ENCODE results near the gene RASA3. TPM values are rescaled to one million over a fixed set of nuclear protein-coding genes. Genes with fewer than 3 reads are reported as not detected.

Gene RASA3
- total RNA-seq, 1 donor from 2014 or later: 12.7 TPM

DNA sequence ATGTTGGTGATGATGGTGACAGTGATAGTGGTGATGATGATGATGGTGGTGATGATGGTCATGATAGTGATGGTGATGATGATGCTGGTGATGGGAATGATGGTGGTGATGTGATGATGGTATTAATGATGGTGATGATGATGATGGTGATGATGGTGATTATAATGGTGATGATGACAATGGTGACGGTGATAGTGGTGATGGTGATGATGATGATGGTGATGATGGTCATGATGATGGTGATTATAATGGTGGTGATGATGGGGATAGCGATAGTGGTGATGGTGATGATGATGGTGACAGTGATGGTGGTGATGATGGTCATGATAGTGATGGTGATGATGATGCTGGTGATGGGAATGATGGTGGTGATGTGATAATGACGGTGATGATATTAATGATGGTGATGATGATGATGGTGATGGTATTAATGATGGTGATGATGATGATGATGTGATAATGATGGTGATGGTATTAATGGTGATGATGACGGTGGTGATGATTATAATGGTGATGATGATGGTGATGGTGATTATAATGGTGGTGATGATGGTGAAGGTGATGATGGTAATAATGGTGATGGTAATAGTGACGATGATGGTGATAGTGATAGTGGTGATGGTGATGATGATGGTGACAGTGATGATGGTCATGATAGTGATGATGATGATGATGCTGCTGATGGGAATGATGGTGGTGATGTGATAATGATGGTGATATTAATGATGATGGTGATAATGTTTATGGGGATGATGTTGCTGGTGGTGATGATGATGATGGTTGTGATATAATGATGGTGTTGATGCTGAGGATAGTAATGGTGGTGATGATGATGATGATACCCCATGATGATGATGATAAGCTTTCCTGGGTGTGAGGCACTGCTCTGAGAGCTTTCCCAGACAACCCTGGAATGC is 166.2 kb downstream of the RASA3 start:
- DNase-seq (ENCODE audit: missing footprints) (no peak), ATAC-seq (no peak)
- intact Hi-C loops (cut with DNase I): no loop called here

DNA sequence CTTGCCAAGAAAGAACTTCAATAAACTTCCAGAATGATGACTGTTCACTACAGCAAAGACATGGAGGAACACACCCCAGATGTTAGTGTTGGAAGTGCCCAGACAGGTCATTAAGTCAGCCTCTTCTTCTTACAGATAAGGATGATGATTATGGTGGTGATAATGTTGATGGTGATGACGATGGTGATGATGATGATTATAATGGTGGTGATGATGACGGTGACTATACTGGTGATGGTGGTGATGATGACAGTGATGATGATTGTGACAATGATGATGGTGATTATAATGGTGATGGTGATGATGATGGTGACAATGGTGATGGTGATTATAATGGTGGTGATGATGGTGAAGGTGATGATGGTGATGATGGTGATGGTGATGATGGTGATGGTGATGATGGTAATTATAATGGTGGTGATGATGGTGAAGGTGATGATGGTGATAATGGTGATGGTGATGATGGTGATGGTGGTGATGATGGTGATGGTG is 167.0 kb downstream of the RASA3 start:
- DNase-seq (ENCODE audit: missing footprints) (no peak), ATAC-seq (no peak)
- intact Hi-C loops (cut with DNase I): no loop called here

- intact Hi-C loops (cut with DNase I): no loop called here
- DNase-seq (ENCODE audit: missing footprints) (peak; percentile 45), ATAC-seq (no peak)
Measured at GRCh38 chr13:113964251-113964995, 168.0 kb downstream of the RASA3 start.

- ATAC-seq: no peak
- intact Hi-C loops (cut with DNase I): no loop called here
- DNase-seq (ENCODE audit: missing footprints): peak; percentile 46
Measured at GRCh38 chr13:113963376-113963775, 169.0 kb downstream of the RASA3 start.

DNA sequence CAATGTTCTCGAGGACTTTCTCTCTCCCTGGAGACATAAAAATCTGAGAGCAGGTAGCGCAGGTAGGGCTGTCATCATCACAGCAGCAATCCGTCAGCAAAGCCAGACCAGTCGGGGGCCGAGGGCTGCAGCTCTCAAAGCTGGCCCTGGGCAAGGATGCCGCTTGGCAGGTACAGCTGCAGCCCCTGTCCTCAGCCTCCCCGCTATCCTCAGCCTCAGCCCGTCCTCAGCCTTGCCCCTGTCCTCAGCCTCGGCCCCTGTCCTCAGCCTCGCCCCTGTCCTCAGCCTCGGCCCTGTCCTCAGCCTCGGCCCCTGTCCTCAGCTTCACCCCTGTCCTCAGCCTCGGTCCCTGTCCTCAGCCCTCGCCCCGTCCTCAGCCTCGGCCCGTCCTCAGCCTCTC is 169.4 kb downstream of the RASA3 start:
- peak; percentile 28 for DNase-seq (ENCODE audit: missing footprints)
- no peak for ATAC-seq
- intact Hi-C loops (cut with DNase I): no loop called here

GRCh38 chr13:113962386-113962785 is 170.0 kb downstream of the RASA3 start:
- intact Hi-C loops (cut with DNase I): no loop called here
- DNase-seq (ENCODE audit: missing footprints): peak; percentile 25
- ATAC-seq: no peak

DNA sequence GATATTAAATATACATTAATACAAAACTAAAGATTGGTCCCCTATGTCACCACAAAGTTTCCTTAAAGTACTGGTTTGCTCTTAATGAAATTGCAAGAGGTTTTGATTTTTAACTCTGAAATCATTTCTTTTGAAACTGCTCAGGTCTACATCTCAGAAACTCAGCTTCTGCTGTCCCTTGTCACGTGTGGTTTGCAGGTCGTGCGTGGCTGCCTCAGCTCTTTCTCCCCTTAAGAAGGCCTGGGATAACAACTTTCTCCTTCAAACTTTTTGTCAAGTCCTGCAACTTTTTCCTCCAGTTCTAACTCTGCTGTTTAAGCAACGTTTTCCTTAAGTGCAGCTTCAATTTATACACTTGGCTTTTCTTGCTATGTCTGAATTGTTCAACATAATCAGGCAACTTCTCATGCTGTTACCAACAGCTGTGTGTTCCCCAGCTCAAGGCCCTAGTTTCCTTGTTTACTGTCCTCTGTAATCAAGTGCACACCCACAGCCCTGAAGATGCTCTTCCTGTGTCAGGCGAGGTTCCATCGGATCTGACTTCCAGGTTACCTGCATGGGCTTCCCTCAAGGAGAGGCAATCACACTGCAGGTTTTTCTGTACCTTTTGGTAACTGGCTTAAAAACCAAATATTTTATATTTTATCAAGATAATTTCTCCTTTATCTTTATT is 172.0 kb downstream of the RASA3 start:
- intact Hi-C loops (cut with DNase I): no loop called here
- DNase-seq (ENCODE audit: missing footprints) (no peak), ATAC-seq (no peak)

DNA sequence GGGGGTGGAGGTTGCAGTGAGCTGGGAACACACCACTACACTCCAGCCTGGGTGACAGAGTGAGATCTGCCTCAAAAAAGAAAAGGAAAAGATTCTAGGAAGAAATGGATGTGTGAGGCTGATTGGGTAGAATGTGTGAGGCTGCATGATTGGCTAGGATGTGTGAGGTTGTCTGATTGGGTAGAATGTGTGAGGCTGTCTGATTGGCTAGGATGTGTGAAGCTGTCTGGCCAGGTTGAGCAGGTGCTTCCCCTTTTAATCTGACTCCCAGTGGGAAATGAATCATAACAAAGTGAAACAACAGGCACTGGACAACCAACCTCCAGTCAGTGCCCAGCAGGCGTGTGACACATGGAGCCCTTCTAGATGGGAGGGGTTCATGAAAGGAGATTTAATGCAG is 173.2 kb downstream of the RASA3 start:
- intact Hi-C loops (cut with DNase I): no loop called here
- no peak for ATAC-seq
- peak; percentile 9 for DNase-seq (ENCODE audit: missing footprints)

DNA sequence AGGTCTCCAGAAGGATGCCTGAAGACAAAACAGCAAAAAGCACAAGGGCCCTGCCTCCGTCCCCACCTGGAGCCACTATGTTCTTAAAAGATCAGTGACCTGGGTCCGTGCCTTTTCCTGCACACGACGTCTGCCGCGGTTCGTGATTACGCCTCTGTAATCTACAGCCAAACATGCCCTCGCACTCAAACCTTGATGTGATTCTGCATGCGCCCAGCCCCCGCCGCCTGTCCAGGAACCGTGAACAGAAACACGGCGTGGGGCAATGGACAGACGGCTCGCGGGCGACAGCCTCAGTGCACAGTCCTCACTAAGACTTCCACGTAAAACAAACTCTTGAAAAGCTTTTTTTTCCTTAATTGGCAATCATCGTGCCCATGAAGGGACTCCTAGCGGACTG is 174.1 kb downstream of the RASA3 start:
- intact Hi-C loops (cut with DNase I): no loop called here
- DNase-seq (ENCODE audit: missing footprints) (peak; percentile 37), ATAC-seq (no peak)

GRCh38 chr13:113956571-113956970 is 175.9 kb downstream of the RASA3 start:
- DNase-seq (ENCODE audit: missing footprints) (no peak), ATAC-seq (no peak)
- intact Hi-C loops (cut with DNase I): no loop called here

- intact Hi-C loops (cut with DNase I): no loop called here
- ATAC-seq (no peak), DNase-seq (ENCODE audit: missing footprints) (no peak)
Measured at GRCh38 chr13:113955691-113956090, 176.7 kb downstream of the RASA3 start.

DNA sequence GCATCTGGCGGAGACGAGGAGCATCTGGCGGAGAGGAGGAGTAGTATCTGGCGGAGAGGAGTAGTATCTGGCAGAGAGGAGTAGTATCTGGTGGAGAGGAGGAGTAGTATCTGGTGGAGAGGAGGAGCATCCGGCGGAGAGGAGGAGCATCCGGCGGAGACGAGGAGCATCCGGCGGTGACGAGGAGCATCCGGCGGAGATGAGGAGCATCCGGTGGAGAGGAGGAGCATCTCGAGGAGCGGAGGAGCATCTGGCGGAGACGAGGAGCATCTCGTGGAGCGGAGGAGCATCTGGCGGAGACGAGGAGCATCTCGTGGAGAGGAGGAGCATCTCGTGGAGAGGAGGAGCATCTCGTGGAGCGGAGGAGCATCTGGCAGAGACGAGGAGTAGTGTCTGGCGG is 177.2 kb downstream of the RASA3 start:
- intact Hi-C loops (cut with DNase I): no loop called here
- DNase-seq (ENCODE audit: missing footprints): no peak

DNA sequence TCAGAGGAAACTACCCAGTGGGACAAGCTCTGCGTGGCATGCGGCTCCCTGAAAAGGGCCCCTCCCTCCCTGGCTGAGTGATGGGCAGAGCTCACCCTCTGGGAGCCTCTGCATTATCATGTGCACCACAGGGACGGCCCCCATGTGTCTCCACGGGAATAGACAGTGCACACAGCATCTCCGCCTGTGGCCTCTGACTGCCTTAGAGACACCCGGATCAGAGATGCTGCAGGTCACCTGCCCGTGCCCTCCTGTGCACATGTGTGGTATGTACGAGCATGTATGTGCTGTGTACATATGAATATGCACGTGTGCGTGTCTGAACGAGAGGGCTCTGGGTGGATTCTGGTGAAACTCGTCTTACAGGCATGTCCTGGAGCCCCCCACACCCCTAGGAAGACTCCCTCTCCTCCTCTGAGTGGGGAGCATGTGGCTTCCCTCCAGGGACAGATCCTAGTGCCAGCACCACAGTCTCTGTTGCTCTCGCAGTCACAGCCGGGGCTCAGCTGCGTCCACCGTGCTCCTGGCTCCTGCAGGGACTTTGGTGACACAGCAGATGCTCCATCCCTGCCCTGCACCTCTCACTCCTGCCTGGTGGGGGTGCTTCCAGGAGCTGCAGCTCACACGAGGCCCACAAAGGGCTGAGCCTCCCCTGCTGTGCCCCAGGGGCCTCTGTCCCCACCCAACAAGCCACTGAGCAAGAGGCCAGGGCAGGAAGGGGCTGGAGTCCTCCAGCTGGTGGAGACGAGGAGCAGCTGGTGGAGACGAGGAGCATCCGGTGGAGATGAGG is 178.2 kb downstream of the RASA3 start:
- intact Hi-C loops (cut with DNase I): no loop called here
- ATAC-seq (no peak), DNase-seq (ENCODE audit: missing footprints) (no peak)

More for the DNA sequence above, 177.2 kb downstream of the RASA3 start:
- no peak for ATAC-seq

GRCh38 chr13:113953561-113953960 is 178.9 kb downstream of the RASA3 start:
- no peak for ATAC-seq
- DNase-seq (ENCODE audit: missing footprints): no peak
- intact Hi-C loops (cut with DNase I): no loop called here

DNA sequence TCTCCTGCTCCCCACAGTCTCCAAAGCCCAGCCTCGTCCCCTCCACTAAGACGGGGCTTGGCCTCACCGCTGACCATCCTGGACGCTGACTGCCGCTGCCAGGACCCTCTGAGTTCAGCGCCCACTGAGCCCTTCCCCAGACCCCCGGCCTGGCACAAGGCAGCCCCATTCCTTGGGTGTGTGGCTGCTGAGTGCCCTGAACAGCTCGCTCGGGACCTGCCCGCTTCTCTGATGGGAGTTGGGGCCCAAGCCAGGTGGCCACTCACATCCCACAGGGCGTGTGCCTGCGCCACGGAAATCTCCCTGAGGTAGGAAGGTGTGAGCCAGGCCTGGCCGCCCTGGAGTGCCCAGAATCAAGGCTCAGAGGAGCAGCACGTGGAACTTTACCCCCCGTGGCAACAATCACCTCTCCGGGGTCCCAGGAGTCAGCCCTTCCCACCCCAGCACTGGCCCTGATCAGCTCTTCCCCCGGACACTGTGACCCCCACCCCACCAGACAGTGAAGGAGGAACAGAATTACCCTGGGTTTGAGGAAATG is 179.4 kb downstream of the RASA3 start:
- intact Hi-C loops (cut with DNase I): no loop called here
- DNase-seq (ENCODE audit: missing footprints) (no peak), ATAC-seq (no peak)

- no peak for ATAC-seq
- intact Hi-C loops (cut with DNase I): no loop called here
- DNase-seq (ENCODE audit: missing footprints): no peak
Measured at GRCh38 chr13:113952151-113952982, 180.1 kb downstream of the RASA3 start.

DNA sequence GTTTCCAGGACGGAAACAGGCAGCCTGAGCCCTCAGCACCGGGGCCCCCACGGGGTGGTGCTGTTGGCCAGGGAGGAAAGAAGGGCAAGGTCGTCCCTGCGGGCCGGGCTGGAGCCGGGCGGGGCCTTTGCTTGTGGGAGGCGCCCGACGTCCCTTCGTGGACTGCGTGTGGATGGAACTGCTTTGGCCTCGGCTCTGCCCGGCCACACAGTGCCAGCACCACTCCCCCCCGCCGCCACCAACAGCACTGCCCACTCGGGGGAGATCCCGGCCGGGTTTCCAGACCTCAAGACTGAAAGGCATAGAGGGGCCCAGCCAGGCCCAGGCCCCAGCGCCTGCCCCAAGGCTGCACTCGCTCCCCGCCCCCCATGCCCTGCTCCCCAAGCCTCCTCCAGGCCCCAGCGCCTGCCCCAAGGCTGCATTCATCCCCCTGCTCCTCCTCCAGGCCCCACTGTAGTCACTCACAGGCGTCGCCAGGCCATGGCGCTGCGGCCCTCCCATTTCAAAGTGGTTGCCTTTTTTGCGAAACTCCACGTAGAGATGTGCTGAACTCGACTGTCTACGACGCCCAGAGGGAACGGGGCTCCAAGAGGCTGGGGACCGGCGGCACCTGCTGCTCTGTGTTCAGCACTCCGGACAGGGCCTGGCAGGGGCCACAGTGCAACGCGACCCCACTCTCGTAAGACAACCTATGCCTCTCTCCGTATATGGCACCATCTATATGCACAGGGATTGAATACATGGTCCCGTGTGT is 181.0 kb downstream of the RASA3 start:
- intact Hi-C loops (cut with DNase I): loop anchor here (1.0 kb wide), 1 partner anchor 275 kb away; no protein-coding TSS in a partner anchor
- ATAC-seq (peak; percentile 95), DNase-seq (ENCODE audit: missing footprints) (peak; percentile 93)

Data from Right ventricle myocardium inferior (tissue), 1 donor.